ENCODE data around the gene ZDHHC8.

- no peak for TF ChIP-seq CTCF (IDR thresholded peaks at IDR 0.05)
- no peak for TF ChIP-seq POLR2A (IDR thresholded peaks at IDR 0.05)
- no peak for TF ChIP-seq POLR2AphosphoS5 (IDR thresholded peaks at IDR 0.05; ENCODE audit: insufficient read depth in 1 of 2, low read depth in 1 of 2)
Measured at GRCh38 chr22:20181884-20182236, 50.3 kb downstream of the ZDHHC8 start.

Data from vagina (tissue), 2 donors.